Measurements from ENCODE around the gene JCAD. TPM values are rescaled to one million over a fixed set of nuclear protein-coding genes. Genes with fewer than 3 reads are reported as not detected.
A peak's percentile ranks its signal among the peaks of the same experiment; 100 is the strongest.

JCAD gene
- total RNA-seq, 1 experiment from 2014 or later: 0.77 TPM

GRCh38 chr10:30037620-30038336 is 21.6 kb downstream of the JCAD start:
- H2BK5ac ChIP-seq (ENCODE audit: insufficient read length, low read length): no peak overlapping the region
- H4K91ac ChIP-seq (ENCODE audit: insufficient read length, low read depth, low read length): no peak overlapping the region
- TF ChIP-seq CTCF (conservative IDR thresholded peaks at IDR 0.05): no peak
- no peak overlapping the region for H3K27ac ChIP-seq (ENCODE audit: insufficient read length, low read depth, low read length)
- H2BK120ac ChIP-seq (ENCODE audit: low read depth, low read length, poor library complexity, severe bottlenecking): no peak overlapping the region
- no peaks in the 10 kb centered on the region for H3K27me3 ChIP-seq (ENCODE audit: insufficient read depth, low read length)
- no peak overlapping the region for H3K14ac ChIP-seq (ENCODE audit: insufficient read depth, low read length)
- no peak for DNase-seq
- no peak overlapping the region for H4K5ac ChIP-seq (ENCODE audit: insufficient read length, low read depth, low read length)
- H3K56ac ChIP-seq (ENCODE audit: insufficient read length, low read depth, low read length): no peak overlapping the region
- Mint-ChIP-seq H3K27me3 (ENCODE audit: low read depth) (peaks cover 2% of the 10 kb centered on the region), H3K36me3 (ENCODE audit: insufficient read depth in 1 of 3, low read depth in 3 of 3) (no peaks in the 10 kb centered on the region), H3K27ac (peak overlapping the region in 1 of 3 experiments; percentile 27; a peak in 1 of 7 replicates), H3K4me1 (peaks cover 28 to 31% of the 10 kb centered on the region in 2 experiments), H3K4me3 (no peak overlapping the region), H3K9me3 (no peaks in the 10 kb centered on the region)
- no peak overlapping the region for H2BK20ac ChIP-seq (ENCODE audit: low read depth, low read length, poor library complexity, severe bottlenecking)
- no peak overlapping the region for H3K4me2 ChIP-seq (ENCODE audit: insufficient read depth, insufficient read length, low read length)
- no peak overlapping the region for H3K18ac ChIP-seq (ENCODE audit: insufficient read length, low read depth, low read length)
- H3K4me1 ChIP-seq (ENCODE audit: insufficient read depth, low read length): peaks cover 4% of the 10 kb centered on the region; the same call in 1 of the 2 replicates
- no peaks in the 10 kb centered on the region for H3K23me2 ChIP-seq (ENCODE audit: insufficient read length, low read depth, low read length, poor library complexity, severe bottlenecking)
- no peak overlapping the region for H2AFZ ChIP-seq (ENCODE audit: low read length)
- H3K9me3 ChIP-seq (ENCODE audit: control insufficient read depth, low read depth, low read length): no peaks in the 10 kb centered on the region
- H2BK12ac ChIP-seq (ENCODE audit: insufficient read length, low read depth, low read length): no peak overlapping the region
- H3K4ac ChIP-seq (ENCODE audit: low read depth, low read length): no peak overlapping the region
- H2AK5ac ChIP-seq (ENCODE audit: insufficient read length, low read length): no peak overlapping the region
- no peak overlapping the region for H2BK15ac ChIP-seq (ENCODE audit: low read depth, low read length)
- no peaks in the 10 kb centered on the region for H4K20me1 ChIP-seq (ENCODE audit: control insufficient read depth, insufficient read depth, insufficient read length)
- WGBS (ENCODE audit: extremely low coverage, insufficient read length, low lambda C conversion rate): no CpG with 5 or more reads among the region's 10 CpGs
- H3K79me2 ChIP-seq (ENCODE audit: insufficient read depth, low read length): no peaks in the 10 kb centered on the region
- H3K79me1 ChIP-seq (ENCODE audit: insufficient read depth, low read depth, low read length, poor library complexity, severe bottlenecking): no peaks in the 10 kb centered on the region
- no peak overlapping the region for H3T11ph ChIP-seq (ENCODE audit: low read length)
- no peak overlapping the region for H3K23ac ChIP-seq (ENCODE audit: insufficient read length, low read depth, low read length)
- H4K8ac ChIP-seq (replicated peaks; ENCODE audit: insufficient read length, low read depth, low read length): no peak overlapping the region
- H3K9ac ChIP-seq (ENCODE audit: extremely low read depth, insufficient read length, low read length): no peak overlapping the region
